OCI-LY7 (cell line): ENCODE results near the gene GOT2. TPM values are rescaled to one million over a fixed set of nuclear protein-coding genes. Genes with fewer than 3 reads are reported as not detected.
"Not testable (repeated sequence)": the region's sequence is repeated elsewhere in the genome, so short reads cannot be mapped to it uniquely, and the experiment has no call there.

Experiments used
- BruUV-seq: library from RNA; stranded (reverse); fragments of 400-500 nt; replicated peaks from 2 replicates; lab custom pipeline; 2021; lab: Mats Ljungman, UMichigan
- CTCF ChIA-PET: fragments of 300-600 bp; sonication (Branson Sonifier 250); formaldehyde crosslinking; loops from one replicate; lab custom pipeline; 2022; ENCODE audit warnings: antibody characterized with exemption; ENCODE audit not compliant: unreplicated experiment; lab: Charles Lee
- POLR2A ChIA-PET: fragments of 300-600 bp; sonication (Branson Sonifier 250); formaldehyde crosslinking; loops from one replicate; lab custom pipeline; 2022; ENCODE audit warnings: antibody characterized with exemption; lab: Charles Lee
- DNase-seq: peaks from one replicate; pipeline ENCODE4 v3.0.0-alpha.2; 2015; ENCODE audit warnings: low spot score
- H2AFZ ChIP-seq: fragments of 200-600 bp; sonication (generic), shearing (Covaris generic); 2 replicates; pipeline ENCODE4 v1.6.1; 2014; ENCODE audit warnings: mild to moderate bottlenecking, antibody characterized with exemption, low read length, moderate library complexity
- H3K27ac ChIP-seq: fragments of 200-600 bp; sonication (generic); 2 replicates; pipeline ENCODE4 v1.5.1; 2014; ENCODE audit warnings: mixed run types, low read depth, mild to moderate bottlenecking, moderate library complexity, low read length, inconsistent platforms; ENCODE audit not compliant: poor library complexity, severe bottlenecking
- H3K36me3 ChIP-seq: fragments of 200-600 bp; sonication (generic); 2 replicates; pipeline ENCODE4 v1.6.1; 2014; ENCODE audit warnings: mild to moderate bottlenecking, antibody characterized with exemption, low read length, moderate library complexity, mixed read lengths; ENCODE audit not compliant: insufficient read depth
- H3K4me1 ChIP-seq: fragments of 200-600 bp; sonication (generic); 2 replicates; pipeline ENCODE4 v1.5.1; 2014; ENCODE audit warnings: mild to moderate bottlenecking, low read length; ENCODE audit not compliant: insufficient read depth, poor library complexity, severe bottlenecking
- H3K4me2 ChIP-seq: fragments of 200-600 bp; sonication (generic); 2 replicates; pipeline ENCODE4 v1.6.1; 2014; ENCODE audit warnings: mild to moderate bottlenecking, low read length
- H3K4me3 ChIP-seq: fragments of 200-600 bp; sonication (generic); 2 replicates; pipeline ENCODE4 v1.5.1; 2014; ENCODE audit warnings: mild to moderate bottlenecking, low read depth, low read length; ENCODE audit not compliant: poor library complexity, severe bottlenecking
- H3K79me2 ChIP-seq: fragments of 200-600 bp; sonication (generic); 2 replicates; pipeline ENCODE4 v1.6.1; 2016; ENCODE audit warnings: low read depth, mild to moderate bottlenecking, low read length, moderate library complexity, mixed read lengths; ENCODE audit not compliant: insufficient read depth
- H3K9me2 ChIP-seq: fragments of 200-600 bp; sonication (generic); 2 replicates; pipeline ENCODE4 v1.6.1; 2016; ENCODE audit warnings: mild to moderate bottlenecking, low read length, mixed read lengths; ENCODE audit not compliant: insufficient read depth
- H3K9me3 ChIP-seq: fragments of 200-600 bp; sonication (generic); 2 replicates; pipeline ENCODE4 v1.6.1; 2014; ENCODE audit warnings: mild to moderate bottlenecking, mixed run types, low read length, mixed read lengths
- H4K20me1 ChIP-seq: fragments of 200-600 bp; sonication (generic); 2 replicates; pipeline ENCODE4 v1.6.1; 2014; ENCODE audit warnings: mild to moderate bottlenecking, antibody characterized with exemption, low read length, moderate library complexity, mixed read lengths; ENCODE audit not compliant: insufficient read depth
- CTCF ChIP-seq: fragments of 200-600 bp; sonication (generic); conservative IDR thresholded peaks from 2 replicates; pipeline ENCODE4 v1.5.1; 2014; ENCODE audit warnings: mild to moderate bottlenecking, antibody characterized with exemption, low read length, moderate library complexity, mixed read lengths
- EZH2phosphoT487 ChIP-seq: fragments of 200-600 bp; sonication (generic); IDR thresholded peaks from 2 replicates; pipeline ENCODE4 v1.6.1; 2018; ENCODE audit warnings: low read depth, borderline replicate concordance, mild to moderate bottlenecking, mixed run types, antibody characterized with exemption, low read length, moderate library complexity, mixed read lengths
- intact Hi-C: fragments of 100-400 bp; cut with micrococcal nuclease; formaldehyde crosslinking; loops from one replicate; pipeline ENCODE4 v1.10.0; 2022; ENCODE audit not compliant: unreplicated experiment
- total RNA-seq, 2 experiments: library from RNA; depleted of rRNA in 1 of 2; stranded (reverse); fragments of >200 nt in 1 of 2; shearing (Covaris generic) in 1 of 2; gene quantifications; 2 replicates each; pipeline ENCODE4 v1.2.3, GENCODE V29; 2014 to 2022

Gene GOT2
- total RNA-seq, 2 experiments from 2014 or later, result 104 to 280 TPM

GRCh38 chr16:58695368-58695767 is 38.7 kb downstream of the GOT2 start:
- ChIA-PET CTCF (no interaction called here), POLR2A (interaction anchor here (0.7 to 1.6 kb wide), 2 partner anchors 18 to 36 kb away, joined by 3 to 4 read pairs; no protein-coding TSS in a partner anchor)
- Histone ChIP-seq H3K79me2 (no peaks in the 10 kb centered on the region), H3K27ac (no peak overlapping the region), H3K4me2 (no peak overlapping the region), H3K9me2 (no peaks in the 10 kb centered on the region), H3K4me1 (no peaks in the 10 kb centered on the region), H3K9me3 (peaks cover 8% of the 10 kb centered on the region; the same call in 1 of the 2 replicates), H3K36me3 (no peaks in the 10 kb centered on the region), H2AFZ (no peak overlapping the region), H4K20me1 (no peaks in the 10 kb centered on the region), H3K4me3 (no peak overlapping the region)
- intact Hi-C loops, result no loop called here
- no peak for TF ChIP-seq CTCF
- TF ChIP-seq EZH2phosphoT487, result no peak
- no TSS peak for BruUV-seq
- DNase-seq, result no peak

GRCh38 chr16:58692450-58692849 is 41.7 kb downstream of the GOT2 start:
- no peaks in the 10 kb centered on the region for H3K4me1 ChIP-seq

GRCh38 chr16:58686985-58687706 is 47.0 kb downstream of the GOT2 start:
- DNase-seq, BruUV-seq: not testable (repeated sequence)

More at GRCh38 chr16:58692450-58692849, 41.7 kb downstream of the GOT2 start:
- ChIA-PET POLR2A (interaction anchor here (0.5 to 0.6 kb wide), 2 partner anchors 148 to 173 kb away, joined by 4 to 8 read pairs; no protein-coding TSS in a partner anchor), CTCF (no interaction called here)
- TF ChIP-seq EZH2phosphoT487 (no peak), CTCF (no peak)
- no peak for DNase-seq
- Histone ChIP-seq H3K4me3 (no peak overlapping the region), H3K9me2 (no peaks in the 10 kb centered on the region), H3K4me2 (no peak overlapping the region), H3K9me3 (peaks cover 8% of the 10 kb centered on the region; the same call in 1 of the 2 replicates), H3K36me3 (no peaks in the 10 kb centered on the region), H2AFZ (no peak overlapping the region), H3K79me2 (no peaks in the 10 kb centered on the region), H4K20me1 (no peaks in the 10 kb centered on the region), H3K27ac (no peak overlapping the region)
- intact Hi-C loops, result no loop called here
- BruUV-seq, result no TSS peak

More at GRCh38 chr16:58686985-58687706, 47.0 kb downstream of the GOT2 start:
- H3K79me2 ChIP-seq, H3K4me1 ChIP-seq, H3K9me3 ChIP-seq, intact Hi-C loops, CTCF ChIA-PET, H3K36me3 ChIP-seq, H3K4me2 ChIP-seq, H4K20me1 ChIP-seq, H2AFZ ChIP-seq, H3K27ac ChIP-seq, POLR2A ChIA-PET, H3K9me2 ChIP-seq, H3K4me3 ChIP-seq: not testable (repeated sequence)
